Skeletal muscle tissue (tissue), 4 donors: ENCODE data around the gene GLIS2. TPM values are rescaled to one million over a fixed set of nuclear protein-coding genes. Genes with fewer than 3 reads are reported as not detected.
A peak's percentile ranks its signal among the peaks of the same experiment; 100 is the strongest.

Source experiments
- H3K27ac ChIP-seq: one replicate; pipeline ENCODE4 v1.7.0; 2013; ENCODE audit warnings: mild to moderate bottlenecking, low read depth, low read length, inconsistent platforms
- H3K27me3 ChIP-seq, 3 donors: one replicate each; pipeline ENCODE4 v1.7.0; 2013; ENCODE audit warnings: low read length in 3 of 3; ENCODE audit not compliant: control insufficient read depth in 3 of 3, insufficient read depth in 3 of 3
- H3K36me3 ChIP-seq, 3 donors: one replicate each; pipeline ENCODE4 v1.7.0; 2013; ENCODE audit warnings: low read length in 3 of 3; ENCODE audit not compliant: control insufficient read depth in 3 of 3, insufficient read depth in 3 of 3
- H3K4me1 ChIP-seq, 3 donors: one replicate each; pipeline ENCODE4 v1.7.0; 2013; ENCODE audit warnings: low read length in 3 of 3, mild to moderate bottlenecking in 3 of 3; ENCODE audit not compliant: control insufficient read depth in 3 of 3, insufficient read depth in 3 of 3
- H3K4me3 ChIP-seq, 3 donors: one replicate each; pipeline ENCODE4 v1.7.0; 2013; ENCODE audit warnings: low read length in 3 of 3
- H3K9ac ChIP-seq, 3 donors: one replicate each; pipeline ENCODE4 v1.7.0; 2013; ENCODE audit warnings: low read length in 3 of 3, mild to moderate bottlenecking in 3 of 3, moderate library complexity in 2 of 3, low read depth in 1 of 3
- H3K9me3 ChIP-seq, 3 donors: one replicate each; pipeline ENCODE4 v1.7.0; 2013; ENCODE audit warnings: low read length in 3 of 3; ENCODE audit not compliant: control insufficient read depth in 3 of 3
- total RNA-seq: library from RNA; depleted of rRNA; stranded (reverse); fragments of >200 nt; gene quantifications from one replicate; pipeline ENCODE4 v1.2.3, GENCODE V29; 2014
- donor health status: Osteomylitis.

Gene GLIS2
- total RNA-seq, 1 donor from 2014 or later = 4.2 TPM

DNA sequence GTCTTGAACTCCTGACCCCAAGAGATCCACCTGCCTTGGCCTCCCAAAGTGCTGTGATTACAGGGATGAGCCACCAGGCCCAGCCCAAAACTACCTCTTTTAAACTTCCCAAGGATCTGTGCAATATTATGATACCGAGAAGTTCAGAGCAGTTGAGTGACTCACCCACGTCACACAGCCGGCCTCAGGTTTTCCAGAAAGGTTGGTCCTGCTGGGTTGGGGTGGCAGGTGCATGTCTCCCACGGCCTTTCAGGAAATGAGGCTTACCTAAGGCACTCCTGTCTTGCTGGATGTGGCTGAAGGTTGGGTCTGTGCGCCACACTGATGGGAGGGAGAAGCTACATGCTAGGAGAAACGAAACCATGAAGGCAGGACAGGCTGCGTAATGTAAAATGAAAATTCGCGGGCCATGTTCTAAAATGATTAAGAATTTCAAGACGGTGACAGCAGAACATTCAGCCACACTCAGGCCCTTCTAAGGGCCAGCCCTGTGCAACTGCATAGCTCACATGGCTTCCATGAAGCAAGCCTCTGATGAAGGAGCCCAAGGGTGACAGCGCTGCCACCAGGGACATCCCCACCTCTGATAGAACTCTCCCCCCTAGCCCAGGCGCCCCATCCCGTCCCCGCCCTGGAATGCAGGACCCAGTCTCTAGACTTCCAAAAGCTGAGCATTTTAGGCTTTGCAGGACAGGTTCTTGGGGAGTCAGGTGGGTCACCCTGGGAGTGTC is 6.6 kb upstream of the GLIS2 start:
- no peaks in the 10 kb centered on the region for H3K9me3 ChIP-seq
- no peak overlapping the region for H3K9ac ChIP-seq
- no peak overlapping the region for H3K27ac ChIP-seq
- no peak overlapping the region for H3K4me3 ChIP-seq
- H3K4me1 ChIP-seq = peaks cover 6 to 13% (median 9%) of the 10 kb centered on the region in 3 donors
- peaks cover 3 to 7% (median 7%) of the 10 kb centered on the region in 3 donors for H3K27me3 ChIP-seq
- no peaks in the 10 kb centered on the region for H3K36me3 ChIP-seq

DNA sequence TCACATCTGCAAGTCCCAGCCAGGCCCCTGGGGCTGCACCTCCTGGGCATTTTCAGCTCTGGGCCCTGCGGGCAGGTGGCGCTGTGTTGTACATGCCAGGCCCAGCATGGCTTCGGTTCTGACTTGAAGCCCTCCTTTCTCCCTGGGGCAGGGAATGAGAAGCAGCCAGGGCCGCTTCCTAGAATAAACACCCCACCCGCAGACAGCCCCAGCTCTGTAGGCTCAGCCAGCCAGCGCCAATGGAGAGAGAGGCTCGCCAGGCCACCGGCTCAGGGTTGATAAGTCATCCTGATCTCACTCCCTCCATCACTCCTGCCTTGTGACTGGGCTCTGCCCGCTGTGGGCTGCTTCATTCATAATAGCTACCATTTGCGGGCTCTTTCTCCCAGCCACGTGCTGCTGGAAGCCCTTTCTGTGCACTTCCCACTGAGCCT is 6.0 kb upstream of the GLIS2 start:
- H3K9ac ChIP-seq = no peak overlapping the region
- no peaks in the 10 kb centered on the region for H3K36me3 ChIP-seq
- no peak overlapping the region for H3K27ac ChIP-seq
- no peaks in the 10 kb centered on the region for H3K9me3 ChIP-seq
- no peak overlapping the region for H3K4me3 ChIP-seq
- peaks cover 8 to 13% (median 13%) of the 10 kb centered on the region in 3 donors for H3K27me3 ChIP-seq
- peaks cover 10 to 18% (median 14%) of the 10 kb centered on the region in 3 donors for H3K4me1 ChIP-seq

DNA sequence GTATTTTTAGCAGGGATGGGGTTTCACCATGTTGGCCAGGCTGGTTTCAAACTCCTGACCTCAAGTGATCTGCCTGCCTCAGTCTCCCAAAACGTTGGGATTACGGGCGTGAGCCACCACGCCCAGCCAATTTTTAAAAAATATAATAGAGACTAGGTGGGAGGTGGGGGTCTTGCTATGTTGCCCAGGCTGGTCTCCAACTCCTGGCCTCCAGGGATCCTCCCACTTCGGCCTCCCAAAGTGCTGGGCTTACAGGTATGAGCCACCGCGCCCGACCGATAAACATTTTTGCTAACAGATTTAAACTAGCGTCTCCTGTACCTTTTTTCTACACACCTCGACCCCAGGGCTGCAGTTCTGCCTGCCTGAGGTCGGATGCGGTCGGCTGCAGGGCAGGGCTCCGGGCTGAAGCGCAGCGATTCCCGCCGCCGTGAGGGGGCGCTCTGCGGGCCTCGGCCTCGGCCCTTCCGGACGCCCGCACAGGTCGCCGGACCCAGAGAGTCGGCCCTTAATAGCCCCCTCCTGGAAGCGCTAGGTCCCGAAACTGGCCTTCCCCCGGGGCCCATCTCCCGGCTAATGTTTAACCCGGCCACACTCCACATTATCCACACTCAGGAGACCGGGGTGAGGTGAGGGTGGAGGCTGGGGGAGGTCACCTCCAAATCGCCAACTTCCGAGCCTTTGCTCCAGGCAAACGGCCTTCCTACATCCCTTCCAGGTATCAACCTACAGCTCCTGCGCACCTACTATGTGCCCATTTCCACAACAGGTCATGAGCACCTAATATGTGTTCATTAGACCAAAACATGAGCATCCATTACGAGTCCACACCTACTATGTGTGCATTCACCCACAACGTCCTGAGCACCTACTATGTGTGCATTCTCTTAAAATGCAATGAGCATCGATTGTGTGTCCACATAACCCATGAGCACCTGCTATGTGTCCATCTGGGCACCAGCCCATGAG is 2.0 kb upstream of the GLIS2 start:
- H3K9me3 ChIP-seq = no peaks in the 10 kb centered on the region
- H3K9ac ChIP-seq = no peak overlapping the region
- no peak overlapping the region for H3K27ac ChIP-seq
- H3K4me1 ChIP-seq = peaks cover 21 to 33% (median 31%) of the 10 kb centered on the region in 3 donors
- H3K4me3 ChIP-seq = no peak overlapping the region
- no peaks in the 10 kb centered on the region for H3K36me3 ChIP-seq
- H3K27me3 ChIP-seq = peaks cover 13 to 35% (median 23%) of the 10 kb centered on the region in 3 donors

DNA sequence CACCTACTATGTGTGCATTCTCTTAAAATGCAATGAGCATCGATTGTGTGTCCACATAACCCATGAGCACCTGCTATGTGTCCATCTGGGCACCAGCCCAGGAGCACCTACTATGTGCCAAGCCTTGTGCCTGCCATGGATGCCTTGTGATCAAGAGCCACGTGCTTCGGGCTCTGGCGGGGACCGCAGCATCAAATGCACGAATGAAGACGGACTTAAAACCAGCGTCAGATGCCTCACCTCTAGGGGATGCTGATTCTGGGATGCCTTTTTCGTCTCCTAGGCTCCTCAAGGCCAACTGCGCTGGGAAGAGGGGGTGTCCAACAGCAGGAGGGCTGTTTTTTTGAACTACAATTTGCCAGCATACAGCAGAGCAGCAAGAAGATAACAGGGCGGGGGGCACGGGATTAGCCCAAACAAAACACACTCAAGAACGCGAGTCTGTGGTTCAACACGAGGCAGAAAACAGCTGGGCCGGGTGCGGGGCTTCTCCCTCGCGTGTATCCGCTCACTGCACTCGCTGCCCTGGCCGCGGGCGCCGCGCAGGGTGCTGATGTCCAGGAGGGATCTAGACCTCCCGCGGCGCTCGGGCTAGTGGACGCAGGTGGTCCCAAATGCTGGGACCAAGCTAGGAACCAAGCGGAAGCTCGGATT is 1.2 kb upstream of the GLIS2 start:
- no peaks in the 10 kb centered on the region for H3K9me3 ChIP-seq
- peaks cover 29 to 41% (median 38%) of the 10 kb centered on the region in 3 donors for H3K4me1 ChIP-seq

DNA sequence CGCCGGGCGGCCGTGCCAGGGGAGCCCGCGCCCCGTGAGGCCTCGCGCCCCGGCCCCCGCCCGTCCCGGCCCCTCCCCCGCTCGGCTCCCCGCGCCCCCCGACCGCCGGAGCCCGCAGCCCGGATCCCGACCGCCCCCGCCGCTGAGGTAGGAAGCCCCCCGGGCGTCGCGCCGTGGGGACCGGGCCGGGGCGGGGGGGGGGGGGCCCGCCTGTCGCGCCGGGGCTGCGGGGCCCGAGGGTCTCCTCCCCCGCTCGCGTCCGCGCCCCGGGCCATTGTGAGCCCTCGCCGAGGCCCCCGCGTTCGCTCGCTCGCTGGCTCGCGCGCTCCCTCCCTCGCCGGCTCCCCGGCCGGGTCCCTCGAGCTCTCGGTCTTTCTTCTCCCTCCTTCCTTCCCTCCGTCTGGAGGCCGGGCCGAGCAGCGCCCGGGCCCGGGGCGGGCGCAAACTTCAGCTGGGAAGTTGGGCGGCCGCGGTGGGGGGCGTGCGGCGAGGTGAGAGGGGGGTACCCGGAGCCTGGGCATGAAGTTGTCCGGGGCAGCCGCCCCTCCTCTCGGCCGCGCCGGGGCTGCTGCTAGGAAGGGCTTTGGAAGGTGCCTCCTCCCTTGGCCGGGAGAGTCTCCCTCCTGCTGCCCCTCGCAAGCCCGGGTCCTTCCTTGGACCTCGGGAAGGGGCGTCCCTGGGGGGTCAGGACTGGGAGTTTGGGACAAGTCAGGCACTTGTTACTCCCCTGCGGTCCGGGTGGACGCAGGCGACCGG is 419 bp downstream of the GLIS2 start:
- H3K27ac ChIP-seq = peak overlapping the region; percentile 77
- H3K9me3 ChIP-seq = no peaks in the 10 kb centered on the region
- peaks cover 40 to 55% (median 46%) of the 10 kb centered on the region in 3 donors for H3K4me1 ChIP-seq
- peak overlapping the region; percentile 30 to 72 (median 56) for H3K9ac ChIP-seq
- H3K27me3 ChIP-seq = peaks cover 24 to 48% (median 28%) of the 10 kb centered on the region in 3 donors
- peak overlapping the region; percentile 48 to 70 (median 58) for H3K4me3 ChIP-seq
- no peaks in the 10 kb centered on the region for H3K36me3 ChIP-seq

More for the DNA sequence above, 1.2 kb upstream of the GLIS2 start:
- Histone ChIP-seq H3K27me3 (peaks cover 19 to 39% (median 27%) of the 10 kb centered on the region in 3 donors), H3K9ac (peak overlapping the region in 2 of 3 donors; percentile 64 to 70), H3K36me3 (no peaks in the 10 kb centered on the region), H3K27ac (peak overlapping the region; percentile 72), H3K4me3 (peak overlapping the region; percentile 43 to 65 (median 56))

DNA sequence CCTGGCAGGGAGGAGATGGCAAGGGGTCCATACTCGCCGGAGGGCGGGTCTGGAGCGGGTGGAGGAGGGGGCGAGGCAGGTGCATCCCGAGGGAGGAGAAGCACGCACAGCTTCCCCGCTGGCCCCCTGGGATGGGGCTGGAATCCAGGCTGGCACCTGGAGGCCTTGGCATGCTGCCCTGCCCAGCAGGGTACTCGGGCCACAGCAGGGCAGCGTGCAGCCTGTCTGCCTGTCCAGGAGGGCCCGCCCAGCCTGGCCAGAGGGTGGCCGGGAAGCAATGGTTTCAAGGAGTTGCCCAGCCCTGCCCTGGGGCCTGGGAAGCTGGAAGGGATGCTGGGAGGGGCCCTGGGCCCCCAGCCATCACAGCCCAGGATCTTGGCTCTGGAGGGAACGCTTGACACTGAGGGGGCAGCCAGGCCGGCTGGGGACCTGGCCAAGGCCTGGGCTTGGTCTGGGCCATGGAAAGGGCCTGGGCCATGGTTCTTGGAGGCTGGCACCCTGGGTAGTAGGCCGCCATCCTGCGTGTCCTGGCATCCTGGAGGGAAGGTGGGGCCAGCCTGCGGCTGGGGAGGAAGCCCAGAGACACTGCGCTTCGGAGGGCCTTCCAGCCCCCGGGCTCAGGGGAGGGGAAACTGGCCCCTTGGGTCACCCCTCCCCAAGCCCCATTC is 1.1 kb downstream of the GLIS2 start:
- peak overlapping the region; percentile 48 to 70 (median 58) for H3K4me3 ChIP-seq
- H3K4me1 ChIP-seq = peaks cover 42 to 56% (median 46%) of the 10 kb centered on the region in 3 donors
- H3K36me3 ChIP-seq = no peaks in the 10 kb centered on the region
- peaks cover 24 to 48% (median 28%) of the 10 kb centered on the region in 3 donors for H3K27me3 ChIP-seq
- H3K27ac ChIP-seq = peak overlapping the region; percentile 77
- H3K9ac ChIP-seq = peak overlapping the region; percentile 30 to 72 (median 56)
- no peaks in the 10 kb centered on the region for H3K9me3 ChIP-seq

DNA sequence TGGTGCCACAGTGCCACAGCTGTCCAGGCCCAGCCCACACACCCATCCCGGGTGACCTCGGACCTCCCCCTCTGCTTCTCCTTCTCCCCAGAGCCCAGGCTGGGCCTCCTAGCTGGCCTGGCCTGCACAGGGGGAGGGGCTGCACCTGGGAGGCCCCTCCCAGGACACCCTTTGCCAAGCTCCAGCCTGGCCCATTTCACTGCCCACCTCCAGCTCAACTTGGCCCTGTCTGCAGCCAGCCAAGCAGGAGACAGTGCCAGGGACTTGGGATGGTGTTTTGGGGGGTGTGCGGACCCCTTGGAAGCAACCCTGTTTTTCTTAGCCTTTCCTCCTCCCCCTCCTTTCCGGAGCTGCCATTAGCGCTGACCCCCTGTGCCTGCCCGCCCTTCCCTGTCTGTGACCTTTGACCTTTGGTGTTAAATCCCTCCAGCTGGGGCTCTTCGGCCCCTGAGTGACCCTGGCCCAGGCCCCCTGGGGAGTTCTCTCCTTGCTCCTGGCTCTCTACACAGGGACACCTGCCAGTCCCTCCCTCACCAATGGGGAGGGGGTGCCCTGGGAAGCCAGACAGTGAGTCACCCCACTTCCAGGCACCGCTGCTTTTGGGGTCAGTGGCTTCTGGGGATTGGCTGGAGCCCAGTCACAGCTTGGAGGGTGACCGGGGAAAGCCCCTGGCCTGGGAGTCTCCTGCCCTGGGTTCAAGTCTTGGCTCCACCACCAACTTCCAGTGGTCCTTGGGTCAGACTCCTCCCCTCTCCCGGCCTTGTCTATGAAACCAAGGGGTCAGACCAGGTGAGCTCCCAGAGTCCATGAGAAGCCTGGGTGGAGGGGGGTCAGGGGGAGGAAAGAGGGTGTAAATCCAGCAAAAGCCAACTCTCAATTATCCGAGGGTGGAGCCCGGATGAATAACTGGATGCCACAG is 1.9 kb downstream of the GLIS2 start:
- H3K36me3 ChIP-seq = no peaks in the 10 kb centered on the region
- no peaks in the 10 kb centered on the region for H3K9me3 ChIP-seq
- H3K27ac ChIP-seq = peak overlapping the region; percentile 77
- H3K27me3 ChIP-seq = peaks cover 24 to 48% (median 28%) of the 10 kb centered on the region in 3 donors
- H3K9ac ChIP-seq = peak overlapping the region in 2 of 3 donors; percentile 56 to 72
- peak overlapping the region; percentile 48 to 70 (median 58) for H3K4me3 ChIP-seq
- H3K4me1 ChIP-seq = peaks cover 42 to 58% (median 46%) of the 10 kb centered on the region in 3 donors

DNA sequence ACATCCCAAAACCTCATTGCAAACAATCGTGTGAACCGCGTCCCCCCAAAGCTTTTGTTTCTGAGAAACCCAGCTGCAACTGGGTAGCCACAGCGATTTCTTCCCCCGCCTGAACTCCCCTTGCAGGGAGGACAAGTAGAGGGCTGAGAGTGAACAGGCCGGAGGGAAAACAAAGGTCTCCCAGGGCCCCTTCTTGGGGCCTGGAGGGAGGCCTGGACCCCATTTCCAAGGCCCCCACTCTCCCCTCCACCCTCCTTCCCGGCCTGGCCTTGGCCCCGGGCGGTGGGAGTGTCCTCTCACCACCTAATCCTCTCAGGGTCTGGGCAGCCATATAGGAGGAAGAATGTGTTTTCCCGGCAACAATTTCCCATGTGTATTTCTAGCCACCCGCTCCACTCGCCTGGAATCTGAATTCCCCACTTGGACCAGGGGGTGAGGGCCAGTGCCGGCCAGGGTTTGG is 2.6 kb downstream of the GLIS2 start:
- Histone ChIP-seq H3K4me3 (no peak overlapping the region), H3K36me3 (no peaks in the 10 kb centered on the region), H3K9me3 (no peaks in the 10 kb centered on the region), H3K27ac (peak overlapping the region; percentile 77), H3K4me1 (peaks cover 44 to 63% (median 48%) of the 10 kb centered on the region in 3 donors), H3K9ac (peak overlapping the region in 1 of 3 donors; percentile 23), H3K27me3 (peaks cover 24 to 48% (median 28%) of the 10 kb centered on the region in 3 donors)
